Measurements from ENCODE around the gene SZT2.
A peak's percentile ranks its signal among the peaks of the same experiment; 100 is the strongest.

The SZT2 gene

GRCh38 chr1:43354471-43354870, 35.2 kb upstream of the SZT2 start:
- no peak for DNase-seq (ENCODE audit: low spot score)
- in situ Hi-C loops (cut with MboI; ENCODE audit: low pct_unique_long_range_greater_than_20kb, low sequenced_read_pairs, unreplicated experiment): loop anchor here (25.0 kb wide), 1 partner anchor 117 kb away; no protein-coding TSS in a partner anchor
- TF ChIP-seq CTCF (IDR thresholded peaks at IDR 0.05; ENCODE audit: extremely low read depth, insufficient read depth, missing control alignments): no peak

- in situ Hi-C loops (cut with MboI; ENCODE audit: low pct_unique_long_range_greater_than_20kb, low sequenced_read_pairs, unreplicated experiment): loop anchor here (25.0 kb wide), 1 partner anchor 118 kb away; no protein-coding TSS in a partner anchor
- no peak for TF ChIP-seq CTCF (IDR thresholded peaks at IDR 0.05; ENCODE audit: extremely low read depth, insufficient read depth, missing control alignments)
- DNase-seq (ENCODE audit: low spot score): no peak
Measured at GRCh38 chr1:43354936-43355335, 34.8 kb upstream of the SZT2 start.

GRCh38 chr1:43357251-43357650, 32.4 kb upstream of the SZT2 start:
- in situ Hi-C loops (cut with MboI; ENCODE audit: low pct_unique_long_range_greater_than_20kb, low sequenced_read_pairs, unreplicated experiment): loop anchor here (25.0 kb wide), 1 partner anchor 120 kb away; no protein-coding TSS in a partner anchor
- DNase-seq (ENCODE audit: low spot score): no peak
- TF ChIP-seq CTCF (IDR thresholded peaks at IDR 0.05; ENCODE audit: extremely low read depth, insufficient read depth, missing control alignments): no peak

GRCh38 chr1:43358121-43358745, 31.5 kb upstream of the SZT2 start:
- in situ Hi-C loops (cut with MboI; ENCODE audit: low pct_unique_long_range_greater_than_20kb, low sequenced_read_pairs, unreplicated experiment): loop anchor here (25.0 kb wide), 1 partner anchor 121 kb away; no protein-coding TSS in a partner anchor
- peak; percentile 65 for TF ChIP-seq CTCF (IDR thresholded peaks at IDR 0.05; ENCODE audit: extremely low read depth, insufficient read depth, missing control alignments)

GRCh38 chr1:43358746-43359693, 30.7 kb upstream of the SZT2 start, which contains the start of gene CDC20:
CDC20 (plus strand) TSS chr1:43358981; CDS start chr1:43359216, 235 bp downstream.
- no peak for TF ChIP-seq CTCF (IDR thresholded peaks at IDR 0.05; ENCODE audit: extremely low read depth, insufficient read depth, missing control alignments)
- in situ Hi-C loops (cut with MboI; ENCODE audit: low pct_unique_long_range_greater_than_20kb, low sequenced_read_pairs, unreplicated experiment): loop anchor here (25.0 kb wide), 1 partner anchor 122 kb away; no protein-coding TSS in a partner anchor
- peak; percentile 98 for DNase-seq (ENCODE audit: low spot score)

More at GRCh38 chr1:43358121-43358745, 31.5 kb upstream of the SZT2 start:
- peak; percentile 76 for DNase-seq (ENCODE audit: low spot score)

GRCh38 chr1:43359696-43360095, 30.0 kb upstream of the SZT2 start:
- DNase-seq (ENCODE audit: low spot score): no peak
- TF ChIP-seq CTCF (IDR thresholded peaks at IDR 0.05; ENCODE audit: extremely low read depth, insufficient read depth, missing control alignments): no peak
- in situ Hi-C loops (cut with MboI; ENCODE audit: low pct_unique_long_range_greater_than_20kb, low sequenced_read_pairs, unreplicated experiment): loop anchor here (25.0 kb wide), 1 partner anchor 122 kb away; no protein-coding TSS in a partner anchor
